H1 (cell line): ENCODE measurements around the gene NXPH1.

Experiments used
- ATF3 ChIP-seq: IDR thresholded peaks from 2 replicates; pipeline ENCODE4 v1.6.1; 2011; ENCODE audit warnings: low read depth, mild to moderate bottlenecking, low read length; ENCODE audit not compliant: insufficient read depth
- BACH1 ChIP-seq: IDR thresholded peaks from 2 replicates; pipeline ENCODE4 v1.6.1; 2012; ENCODE audit warnings: low read length, improper control_type of control experiment
- EZH2 ChIP-seq: fragments of 200-600 bp; sonication (generic); IDR thresholded peaks from 2 replicates; pipeline ENCODE4 v1.7.1; 2012; ENCODE audit warnings: low read depth, mild to moderate bottlenecking, moderate library complexity, low read length, inconsistent platforms; ENCODE audit not compliant: severe bottlenecking
- POLR2A ChIP-seq, 2 experiments: IDR thresholded peaks; 1 replicate in 1 of 2; 2 replicates in 1 of 2; pipeline ENCODE4 v1.6.1; 2011; ENCODE audit warnings: low read depth in 2 of 2, low read length in 2 of 2, mild to moderate bottlenecking in 2 of 2; ENCODE audit errors: control extremely low read depth in 1 of 2
- RAD21 ChIP-seq, 2 experiments: IDR thresholded peaks in 1 of 2; conservative IDR thresholded peaks in 1 of 2; 2 replicates each; pipeline ENCODE4 v1.6.1; 2011; ENCODE audit warnings: low read depth in 2 of 2, low read length in 2 of 2, improper control_type of control experiment in 1 of 2, inconsistent platforms in 1 of 2, mild to moderate bottlenecking in 1 of 2, moderate library complexity in 1 of 2
- RNF2 ChIP-seq: fragments of 200-900, 300-1000 bp; sonication (generic); IDR thresholded peaks from 2 replicates; pipeline ENCODE4 v1.7.1; 2016; ENCODE audit warnings: borderline replicate concordance, low read depth, mild to moderate bottlenecking, antibody characterized with exemption, low read length; ENCODE audit not compliant: poor library complexity, severe bottlenecking; ENCODE audit errors: missing control alignments
- SUZ12 ChIP-seq: fragments of 200-600 bp; sonication (generic); IDR thresholded peaks from 2 replicates; pipeline ENCODE4 v1.6.1; 2012; ENCODE audit warnings: mild to moderate bottlenecking, inconsistent platforms, low read length, moderate library complexity, mixed read lengths
- TBP ChIP-seq: IDR thresholded peaks from 2 replicates; pipeline ENCODE4 v1.6.1; 2011; ENCODE audit warnings: low read depth, low read length, improper control_type of control experiment
- TF ChIP-seq, protein P1 (sequence below), 3 experiments: IDR thresholded peaks; 1 replicate in 2 of 3; 2 replicates in 1 of 3; pipeline versions ENCODE4 v1.5.1 to v1.6.1; 2011; ENCODE audit warnings: low read length in 3 of 3, mild to moderate bottlenecking in 3 of 3, inconsistent platforms in 2 of 3, low read depth in 1 of 3, moderate library complexity in 1 of 3; ENCODE audit not compliant: insufficient read depth in 1 of 3; ENCODE audit errors: control extremely low read depth in 1 of 3

GRCh38 chr7:8637322-8637721 is 203.9 kb downstream of the NXPH1 start:
- TF ChIP-seq, protein P1, sequence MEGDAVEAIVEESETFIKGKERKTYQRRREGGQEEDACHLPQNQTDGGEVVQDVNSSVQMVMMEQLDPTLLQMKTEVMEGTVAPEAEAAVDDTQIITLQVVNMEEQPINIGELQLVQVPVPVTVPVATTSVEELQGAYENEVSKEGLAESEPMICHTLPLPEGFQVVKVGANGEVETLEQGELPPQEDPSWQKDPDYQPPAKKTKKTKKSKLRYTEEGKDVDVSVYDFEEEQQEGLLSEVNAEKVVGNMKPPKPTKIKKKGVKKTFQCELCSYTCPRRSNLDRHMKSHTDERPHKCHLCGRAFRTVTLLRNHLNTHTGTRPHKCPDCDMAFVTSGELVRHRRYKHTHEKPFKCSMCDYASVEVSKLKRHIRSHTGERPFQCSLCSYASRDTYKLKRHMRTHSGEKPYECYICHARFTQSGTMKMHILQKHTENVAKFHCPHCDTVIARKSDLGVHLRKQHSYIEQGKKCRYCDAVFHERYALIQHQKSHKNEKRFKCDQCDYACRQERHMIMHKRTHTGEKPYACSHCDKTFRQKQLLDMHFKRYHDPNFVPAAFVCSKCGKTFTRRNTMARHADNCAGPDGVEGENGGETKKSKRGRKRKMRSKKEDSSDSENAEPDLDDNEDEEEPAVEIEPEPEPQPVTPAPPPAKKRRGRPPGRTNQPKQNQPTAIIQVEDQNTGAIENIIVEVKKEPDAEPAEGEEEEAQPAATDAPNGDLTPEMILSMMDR (IDR thresholded peaks at IDR 0.05; ENCODE audit: control extremely low read depth in 1 of 3, insufficient read depth in 1 of 3, low read depth in 1 of 3, low read length in 3 of 3), result no peak
- TF ChIP-seq POLR2A (IDR thresholded peaks at IDR 0.05; ENCODE audit: control extremely low read depth in 1 of 2, low read depth in 2 of 2, low read length in 2 of 2), result no peak
- TF ChIP-seq TBP, result no peak
- TF ChIP-seq RNF2, result no peak
- TF ChIP-seq ATF3, result no peak
- TF ChIP-seq EZH2, result no peak
- TF ChIP-seq RAD21 (IDR thresholded peaks at IDR 0.05 in 1 of 2, conservative IDR thresholded peaks at IDR 0.05 in 1 of 2; ENCODE audit: low read depth in 2 of 2, low read length in 2 of 2), result no peak
- no peak for TF ChIP-seq BACH1
- TF ChIP-seq SUZ12, result no peak
